ENCODE results near the gene SRRM3. TPM values are rescaled to one million over a fixed set of nuclear protein-coding genes. Genes with fewer than 3 reads are reported as not detected.

The SRRM3 gene
- total RNA-seq, 1 donor from 2014 or later, result 2.2 TPM

DNA sequence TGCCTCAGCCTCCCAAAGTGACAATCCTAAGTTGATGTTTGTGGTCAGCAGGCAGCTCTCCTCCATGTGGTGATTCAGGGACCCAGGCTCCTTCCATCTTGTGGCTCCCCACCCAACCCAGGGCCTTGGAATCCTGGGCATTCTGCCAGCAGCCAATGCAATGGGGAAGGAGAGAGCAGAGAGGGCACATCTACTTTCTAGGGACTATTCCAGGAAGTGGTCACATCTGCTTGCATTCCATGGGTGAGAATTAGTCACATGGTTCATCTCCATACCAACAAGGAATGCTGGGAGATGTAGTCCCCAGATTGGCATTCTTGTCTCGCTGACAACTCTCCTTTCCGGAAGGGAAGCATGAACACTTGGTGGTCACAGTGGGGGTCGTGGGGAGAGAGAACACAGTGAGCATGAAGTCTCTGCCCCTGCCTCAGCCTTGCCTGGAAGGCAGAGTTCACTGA is 9.9 kb upstream of the SRRM3 start:
- DNase-seq (ENCODE audit: low spot score), result peak; percentile 67
- TF ChIP-seq EZH2phosphoT487 (IDR thresholded peaks at IDR 0.05) (no peak), EZH2 (IDR thresholded peaks at IDR 0.05) (no peak)
- TF ChIP-seq, protein P1, sequence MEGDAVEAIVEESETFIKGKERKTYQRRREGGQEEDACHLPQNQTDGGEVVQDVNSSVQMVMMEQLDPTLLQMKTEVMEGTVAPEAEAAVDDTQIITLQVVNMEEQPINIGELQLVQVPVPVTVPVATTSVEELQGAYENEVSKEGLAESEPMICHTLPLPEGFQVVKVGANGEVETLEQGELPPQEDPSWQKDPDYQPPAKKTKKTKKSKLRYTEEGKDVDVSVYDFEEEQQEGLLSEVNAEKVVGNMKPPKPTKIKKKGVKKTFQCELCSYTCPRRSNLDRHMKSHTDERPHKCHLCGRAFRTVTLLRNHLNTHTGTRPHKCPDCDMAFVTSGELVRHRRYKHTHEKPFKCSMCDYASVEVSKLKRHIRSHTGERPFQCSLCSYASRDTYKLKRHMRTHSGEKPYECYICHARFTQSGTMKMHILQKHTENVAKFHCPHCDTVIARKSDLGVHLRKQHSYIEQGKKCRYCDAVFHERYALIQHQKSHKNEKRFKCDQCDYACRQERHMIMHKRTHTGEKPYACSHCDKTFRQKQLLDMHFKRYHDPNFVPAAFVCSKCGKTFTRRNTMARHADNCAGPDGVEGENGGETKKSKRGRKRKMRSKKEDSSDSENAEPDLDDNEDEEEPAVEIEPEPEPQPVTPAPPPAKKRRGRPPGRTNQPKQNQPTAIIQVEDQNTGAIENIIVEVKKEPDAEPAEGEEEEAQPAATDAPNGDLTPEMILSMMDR (IDR thresholded peaks at IDR 0.05), result no peak
- Histone ChIP-seq H3K27ac (no peak overlapping the region), H3K9ac (no peak overlapping the region), H3K9me3 (ENCODE audit: low read depth) (no peaks in the 10 kb centered on the region), H3K79me2 (ENCODE audit: low read depth) (no peaks in the 10 kb centered on the region), H2AFZ (replicated peaks) (peak overlapping the region; percentile 79), H4K20me1 (ENCODE audit: low read depth) (no peaks in the 10 kb centered on the region), H3K4me2 (no peak overlapping the region), H3K4me3 (no peak overlapping the region), H3K4me1 (peaks cover 7% of the 10 kb centered on the region), H3F3A (ENCODE audit: low read depth) (peaks cover 5% of the 10 kb centered on the region), H3K36me3 (no peaks in the 10 kb centered on the region), H3K27me3 (no peaks in the 10 kb centered on the region)
- Mint-ChIP-seq H3K27me3 (ENCODE audit: insufficient read depth, low read depth) (peaks cover 13% of the 10 kb centered on the region), H3K9me3 (no peaks in the 10 kb centered on the region), H3K4me1 (peaks cover 23% of the 10 kb centered on the region), H3K4me3 (no peak overlapping the region), H3K27ac (no peak overlapping the region), H3K36me3 (no peaks in the 10 kb centered on the region)

DNA sequence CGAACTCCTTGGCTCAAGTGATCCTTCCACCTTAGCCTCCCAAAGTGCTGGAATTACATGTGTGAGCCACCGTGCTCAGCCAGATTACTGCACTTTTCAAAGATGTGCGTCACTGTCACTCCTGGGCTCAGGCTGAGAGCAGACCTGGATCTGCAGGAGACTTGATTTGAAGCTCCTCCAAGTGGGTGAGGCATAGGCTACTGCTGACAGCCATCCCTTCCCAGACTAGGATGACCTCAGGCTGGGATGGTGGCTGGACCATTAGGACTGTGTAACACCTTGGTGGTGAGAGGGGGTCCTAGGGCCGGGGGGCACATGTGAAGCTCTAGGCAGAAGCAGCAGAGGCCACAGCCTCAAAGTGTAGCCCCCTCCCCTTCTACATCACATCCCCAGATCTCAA is 8.2 kb upstream of the SRRM3 start:
- peak overlapping the region; percentile 46 for H3K27ac Mint-ChIP-seq

DNA sequence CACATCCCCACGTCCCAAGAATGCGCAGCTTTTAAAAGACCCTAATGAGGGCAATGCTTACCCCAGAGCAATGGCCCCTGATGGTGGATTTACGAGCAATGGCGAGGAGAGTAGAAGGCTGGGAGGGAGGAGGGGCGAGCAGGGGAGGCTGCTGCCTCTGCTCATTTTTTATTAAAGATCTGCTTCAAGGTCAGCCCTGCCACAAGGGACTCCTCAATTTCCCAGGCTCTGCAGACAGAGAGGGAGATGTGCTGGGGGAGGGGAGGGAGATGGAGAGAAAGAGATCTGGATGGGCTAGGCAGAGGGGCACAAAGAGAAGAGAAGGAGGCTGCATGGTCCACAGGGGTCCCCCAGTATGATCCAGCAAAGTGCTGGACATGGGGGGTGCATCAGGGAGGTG is 7.8 kb upstream of the SRRM3 start:
- H3K36me3 ChIP-seq, result no peaks in the 10 kb centered on the region
- H3K4me1 ChIP-seq, result peaks cover 7% of the 10 kb centered on the region
- H3K9me3 ChIP-seq (ENCODE audit: low read depth), result no peaks in the 10 kb centered on the region
- Mint-ChIP-seq H3K36me3 (no peaks in the 10 kb centered on the region), H3K27me3 (ENCODE audit: insufficient read depth, low read depth) (peaks cover 18% of the 10 kb centered on the region), H3K4me1 (peaks cover 25% of the 10 kb centered on the region), H3K4me3 (no peak overlapping the region), H3K9me3 (no peaks in the 10 kb centered on the region), H3K27ac (peak overlapping the region; percentile 46)
- H3K9ac ChIP-seq, result no peak overlapping the region
- DNase-seq (ENCODE audit: low spot score), result no peak
- TF ChIP-seq EZH2phosphoT487 (IDR thresholded peaks at IDR 0.05), result no peak
- TF ChIP-seq EZH2 (IDR thresholded peaks at IDR 0.05), result no peak
- H2AFZ ChIP-seq (replicated peaks), result peak overlapping the region; percentile 96
- H3K79me2 ChIP-seq (ENCODE audit: low read depth), result no peaks in the 10 kb centered on the region
- H3K27me3 ChIP-seq, result no peaks in the 10 kb centered on the region
- no peak overlapping the region for H3K27ac ChIP-seq
- peak overlapping the region; percentile 47 for H3K4me2 ChIP-seq
- peaks cover 5% of the 10 kb centered on the region for H3F3A ChIP-seq (ENCODE audit: low read depth)
- H3K4me3 ChIP-seq, result no peak overlapping the region
- H4K20me1 ChIP-seq (ENCODE audit: low read depth), result no peaks in the 10 kb centered on the region

More for the DNA sequence above, 8.2 kb upstream of the SRRM3 start:
- H3K9me3 Mint-ChIP-seq, result no peaks in the 10 kb centered on the region
- Histone ChIP-seq H3K27ac (no peak overlapping the region), H3F3A (ENCODE audit: low read depth) (peaks cover 5% of the 10 kb centered on the region), H3K9ac (no peak overlapping the region), H2AFZ (replicated peaks) (peak overlapping the region; percentile 96), H3K4me2 (peak overlapping the region; percentile 47), H3K4me3 (no peak overlapping the region), H3K36me3 (no peaks in the 10 kb centered on the region), H3K9me3 (ENCODE audit: low read depth) (no peaks in the 10 kb centered on the region), H3K4me1 (peaks cover 7% of the 10 kb centered on the region), H3K27me3 (no peaks in the 10 kb centered on the region), H4K20me1 (ENCODE audit: low read depth) (no peaks in the 10 kb centered on the region), H3K79me2 (ENCODE audit: low read depth) (no peaks in the 10 kb centered on the region)
- DNase-seq (ENCODE audit: low spot score), result no peak
- H3K36me3 Mint-ChIP-seq, result no peaks in the 10 kb centered on the region
- peaks cover 25% of the 10 kb centered on the region for H3K4me1 Mint-ChIP-seq
- peak overlapping the region; percentile 46 for H3K4me3 Mint-ChIP-seq
- H3K27me3 Mint-ChIP-seq (ENCODE audit: insufficient read depth, low read depth), result peaks cover 15% of the 10 kb centered on the region
- no peak for TF ChIP-seq EZH2 (IDR thresholded peaks at IDR 0.05)
- TF ChIP-seq EZH2phosphoT487 (IDR thresholded peaks at IDR 0.05), result no peak
- TF ChIP-seq, protein P1 (IDR thresholded peaks at IDR 0.05), result no peak

DNA sequence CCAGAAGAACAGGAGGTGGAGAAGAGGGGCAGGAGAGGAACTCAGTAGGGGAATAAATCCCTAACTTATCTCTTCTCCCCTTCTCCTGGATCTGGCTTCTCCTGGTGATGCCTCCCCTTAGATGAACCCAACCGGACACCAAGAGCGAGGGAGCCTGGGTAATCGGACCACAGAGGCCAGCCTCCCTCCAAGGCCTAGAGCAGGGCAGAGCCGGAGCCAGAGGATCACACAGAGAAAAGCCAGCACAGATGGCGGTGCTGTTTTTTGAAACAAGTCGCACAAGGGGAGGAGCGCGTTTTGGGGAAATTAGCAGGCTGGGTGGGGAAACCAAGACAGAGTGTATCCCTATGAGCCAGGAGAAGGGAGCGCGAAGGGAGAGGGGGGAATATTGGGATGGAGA is 4.9 kb upstream of the SRRM3 start:
- no peak overlapping the region for H3K9ac ChIP-seq
- Mint-ChIP-seq H3K9me3 (peaks cover 2% of the 10 kb centered on the region), H3K27me3 (ENCODE audit: insufficient read depth, low read depth) (peaks cover 22% of the 10 kb centered on the region), H3K27ac (peak overlapping the region; percentile 78), H3K4me1 (peaks cover 27% of the 10 kb centered on the region), H3K4me3 (no peak overlapping the region), H3K36me3 (no peaks in the 10 kb centered on the region)
- no peaks in the 10 kb centered on the region for H3K9me3 ChIP-seq (ENCODE audit: low read depth)
- no peaks in the 10 kb centered on the region for H3K79me2 ChIP-seq (ENCODE audit: low read depth)
- peaks cover 10% of the 10 kb centered on the region for H3K4me1 ChIP-seq
- H3F3A ChIP-seq (ENCODE audit: low read depth), result peaks cover 5% of the 10 kb centered on the region
- H3K36me3 ChIP-seq, result no peaks in the 10 kb centered on the region
- DNase-seq (ENCODE audit: low spot score), result no peak
- H3K4me2 ChIP-seq, result no peak overlapping the region
- no peak overlapping the region for H3K4me3 ChIP-seq
- TF ChIP-seq EZH2 (IDR thresholded peaks at IDR 0.05) (no peak), EZH2phosphoT487 (IDR thresholded peaks at IDR 0.05) (no peak)
- no peak overlapping the region for H3K27ac ChIP-seq
- no peak overlapping the region for H2AFZ ChIP-seq (replicated peaks)
- no peaks in the 10 kb centered on the region for H4K20me1 ChIP-seq (ENCODE audit: low read depth)
- H3K27me3 ChIP-seq, result no peaks in the 10 kb centered on the region
